COLO668 (cell line): Measurements from ENCODE around the gene CT47B1.
"Not testable (repeated sequence)": the region's sequence is repeated elsewhere in the genome, so short reads cannot be mapped to it uniquely, and the experiment has no call there.

Experiments
- DNase-seq: peaks from one replicate; lab custom pipeline; 2025; ENCODE audit not compliant: unreplicated experiment; lab: John Stamatoyannopoulos, UW

Gene CT47B1

DNA sequence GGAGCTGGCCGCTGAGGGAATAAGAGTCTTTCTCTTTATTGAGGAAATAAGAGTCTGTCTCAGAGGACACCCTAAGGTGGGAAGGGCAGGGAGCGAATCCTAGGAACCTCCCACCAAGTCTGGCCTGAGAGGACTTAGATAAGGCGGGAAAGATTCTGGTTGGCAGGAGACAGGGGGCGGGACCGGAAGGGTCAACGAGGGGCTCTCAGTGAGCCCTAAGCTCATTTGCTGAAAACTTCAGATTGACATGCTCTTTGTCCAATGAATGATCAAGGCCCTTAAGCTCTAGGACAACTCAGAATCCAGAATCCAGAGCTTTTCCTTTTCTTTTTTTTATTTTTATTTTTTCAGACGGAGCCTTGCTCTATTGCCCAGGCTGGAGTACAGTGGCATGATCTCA is at the start of gene CT47B1:
Gene CT47B1, minus strand, starts transcription at position 101 of the 400 bp plus-strand sequence. CDS start 196 bp downstream, outside the sequence.
- not testable (repeated sequence) for DNase-seq

DNA sequence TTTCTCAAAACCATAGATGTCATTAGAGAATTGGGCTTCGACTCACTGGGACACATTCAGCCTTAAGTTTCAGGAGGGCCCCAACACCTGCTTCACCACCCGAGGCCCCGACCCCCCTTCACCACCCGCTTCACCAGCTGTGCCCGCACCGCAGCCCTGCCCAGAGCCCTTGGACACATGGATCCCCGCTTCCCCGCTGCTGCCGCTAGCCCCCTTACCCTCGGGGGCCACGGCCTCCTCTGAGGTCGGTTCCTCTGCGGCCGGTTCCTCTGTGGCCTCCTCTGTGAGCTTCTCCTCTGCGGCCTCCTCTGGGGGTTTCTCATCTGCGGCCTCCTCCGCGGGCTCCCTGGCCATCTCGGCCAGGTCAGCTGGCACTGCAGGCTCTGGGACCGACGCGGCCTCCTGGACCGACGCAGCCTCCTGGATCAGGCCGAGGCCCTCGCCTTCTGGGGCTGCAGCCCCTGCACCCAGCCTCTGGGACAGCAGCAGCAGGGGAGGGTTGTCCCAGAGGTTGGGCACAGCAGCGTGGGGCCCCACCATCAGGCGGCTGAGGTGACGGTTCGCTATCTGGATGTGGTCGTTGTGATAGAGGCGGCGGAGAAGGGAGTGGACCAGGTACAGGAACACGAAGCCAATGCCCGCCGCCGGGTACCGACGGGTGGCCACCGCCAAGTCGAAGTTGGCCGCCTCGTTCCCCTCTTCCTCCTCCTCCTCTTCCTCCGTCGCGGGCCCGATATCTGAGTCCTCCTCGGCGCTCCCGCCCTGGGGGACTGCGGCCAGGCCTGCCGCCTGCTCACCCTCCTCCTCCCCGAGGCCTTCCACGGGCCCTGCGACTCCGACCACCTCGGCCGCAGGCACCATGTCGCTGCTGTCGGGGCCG is 748 bp downstream of the CT47B1 start:
- no peak for DNase-seq

DNA sequence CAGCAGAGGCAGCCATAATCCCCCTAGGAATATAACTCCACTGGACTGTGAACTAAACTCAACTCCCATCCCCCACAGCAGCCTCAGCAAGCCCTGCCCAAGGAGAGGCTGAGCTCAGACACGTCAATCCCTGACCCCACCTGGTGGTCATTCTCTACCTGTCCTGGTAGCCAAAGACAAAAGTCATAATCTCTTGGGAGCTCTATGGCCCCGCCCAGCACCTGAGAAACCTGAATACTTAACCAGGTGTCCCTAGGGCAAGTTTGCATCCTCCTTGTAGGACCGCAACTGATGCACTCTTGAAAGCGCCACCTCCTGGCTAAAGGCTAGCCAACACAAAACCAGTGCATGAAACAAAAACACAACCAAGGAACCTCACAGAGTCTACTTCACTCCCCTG is 18.4 kb downstream of the CT47B1 start:
- DNase-seq = no peak

DNA sequence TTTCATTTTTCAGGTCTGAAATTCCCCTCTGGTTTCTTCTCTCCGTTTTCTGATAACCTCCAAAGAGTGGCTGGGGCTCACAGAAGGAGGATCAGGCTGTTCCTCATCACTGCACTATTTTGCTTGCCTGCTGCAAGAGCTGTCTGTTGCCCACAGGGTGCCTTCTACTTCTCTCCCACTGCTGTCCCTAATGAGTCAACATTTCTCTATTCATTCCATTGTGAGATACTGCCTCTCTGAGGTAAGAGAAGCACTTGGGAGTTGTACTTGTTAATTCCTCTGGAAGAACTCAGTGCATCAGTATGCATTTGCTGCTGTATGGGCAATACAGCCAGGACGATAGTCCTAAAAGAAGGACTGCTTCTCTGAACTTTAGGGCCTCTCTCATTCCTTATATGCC is 34.8 kb downstream of the CT47B1 start:
- no peak for DNase-seq

DNA sequence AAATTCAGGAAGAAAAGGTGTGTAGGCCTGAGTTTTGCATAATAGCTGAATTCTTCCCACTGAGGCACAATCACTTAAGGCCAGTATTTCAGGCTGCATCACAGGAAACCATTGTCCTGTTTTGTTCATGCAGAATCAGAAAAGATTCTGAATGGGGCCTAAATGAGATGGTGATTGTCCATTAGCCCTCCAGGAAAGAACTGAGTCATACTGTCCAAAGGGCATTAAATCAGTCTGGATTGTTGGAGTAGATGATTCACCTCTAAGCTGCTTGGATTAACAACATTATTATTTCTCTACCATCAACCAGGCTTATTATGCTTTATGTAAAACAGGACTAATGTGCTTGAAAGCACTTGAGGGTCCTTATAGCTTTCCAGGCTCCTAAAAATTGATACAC is 36.2 kb downstream of the CT47B1 start:
- no peak for DNase-seq

DNA sequence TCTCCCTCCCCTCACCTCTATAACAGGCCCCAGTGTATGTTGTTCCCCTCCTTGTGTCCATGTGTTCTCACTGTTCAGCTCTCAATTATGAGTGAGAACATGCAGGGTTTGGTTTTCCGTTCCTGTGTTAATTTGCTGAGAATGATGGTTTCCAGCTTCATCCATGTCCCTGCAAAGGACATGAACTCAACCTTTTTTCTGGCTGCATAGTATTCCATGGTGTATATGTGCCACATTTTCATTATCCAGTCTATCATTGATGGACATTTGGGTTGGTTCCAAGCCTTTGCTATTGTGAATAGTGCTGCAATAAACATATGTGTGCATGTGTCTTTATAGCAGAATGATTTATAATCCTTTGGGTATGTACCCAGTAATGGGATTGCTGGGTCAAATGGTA is 48.5 kb downstream of the CT47B1 start:
- DNase-seq = not testable (repeated sequence)

DNA sequence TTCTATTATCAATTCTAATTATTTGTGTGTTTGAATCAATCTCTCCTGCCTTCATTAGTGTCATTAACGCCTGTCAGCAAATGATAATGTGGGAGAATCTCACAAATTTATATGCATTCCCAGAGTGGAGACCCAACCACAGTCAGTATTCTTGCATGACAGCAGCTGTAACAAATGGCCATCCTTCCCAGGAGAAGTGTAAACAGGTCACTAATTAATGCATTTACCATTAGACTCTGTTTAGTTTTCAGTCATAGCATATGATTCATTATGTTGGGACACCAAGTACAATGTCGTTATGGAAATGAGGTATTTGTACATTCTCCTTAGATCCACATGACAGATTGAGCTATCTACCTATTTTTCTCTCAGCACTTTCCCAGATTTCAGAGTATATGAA is 50.5 kb downstream of the CT47B1 start:
- DNase-seq = no peak

DNA sequence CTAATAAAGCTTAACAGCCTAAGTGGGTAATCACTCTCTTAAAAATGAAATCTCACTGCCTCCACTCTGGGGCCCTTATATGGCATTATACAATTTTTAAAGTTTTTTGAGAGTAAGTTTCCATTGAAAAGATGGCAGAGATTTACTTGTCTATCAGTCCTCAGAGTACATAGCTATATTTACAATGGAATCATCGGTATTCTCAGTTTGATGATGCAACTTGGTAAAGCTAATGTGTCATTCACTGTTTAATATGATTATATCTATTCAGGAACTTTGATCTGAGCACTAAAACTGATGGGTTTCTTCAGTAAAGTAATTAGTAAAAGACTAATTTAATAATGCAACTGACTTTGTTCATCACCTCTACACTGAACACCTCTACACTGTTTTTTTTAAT is 51.6 kb downstream of the CT47B1 start:
- DNase-seq = no peak

DNA sequence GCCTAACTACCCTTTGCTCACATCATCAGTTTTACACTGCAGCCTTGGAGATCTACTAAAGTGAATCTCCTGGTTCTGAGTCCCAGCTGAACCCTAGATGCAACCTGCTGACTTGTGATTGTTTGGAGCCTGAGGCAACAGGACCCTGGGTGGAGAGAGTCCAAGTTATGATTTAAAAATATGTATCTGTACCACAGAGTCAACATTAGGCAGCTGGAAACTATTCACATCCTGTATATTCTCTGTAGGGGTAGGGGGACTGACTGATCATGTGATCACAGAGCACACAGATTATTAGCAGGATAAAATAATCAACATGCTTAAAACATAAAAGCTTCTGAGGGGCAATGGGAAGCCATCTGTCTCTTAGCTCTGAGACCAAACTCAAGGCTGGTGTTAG is 52.1 kb downstream of the CT47B1 start:
- DNase-seq = no peak
